HL-60 (cell line): ENCODE data around the gene ENPP1.
A peak's percentile ranks its signal among the peaks of the same experiment; 100 is the strongest.
"Not testable (repeated sequence)": the region's sequence is repeated elsewhere in the genome, so short reads cannot be mapped to it uniquely, and the experiment has no call there.

Experiments used
- DNase-seq, 2 experiments: peaks; one replicate each; pipeline ENCODE4 v3.0.0-alpha.2; 2010 to 2020; ENCODE audit warnings: low read depth in 1 of 2, low spot score in 1 of 2
- H3K27ac ChIP-seq: fragments of 250-450 bp; sonication (Bioruptor Pico); replicated peaks from 2 replicates; pipeline ENCODE4 v1.5.1; 2020; ENCODE audit warnings: mild to moderate bottlenecking, moderate library complexity
- H3K27me3 ChIP-seq: fragments of 250-450 bp; sonication (Bioruptor Pico); 2 replicates; pipeline ENCODE4 v1.5.1; 2021; ENCODE audit warnings: mild to moderate bottlenecking, moderate library complexity; ENCODE audit not compliant: insufficient read depth, poor library complexity, severe bottlenecking
- H3K4me3 ChIP-seq: replicated peaks from 2 replicates; pipeline ENCODE4 v1.5.1; 2011; ENCODE audit warnings: mild to moderate bottlenecking, control low read depth, low read length; ENCODE audit not compliant: insufficient read depth
- GABPA ChIP-seq: IDR thresholded peaks from 2 replicates; pipeline ENCODE4 v1.6.1; 2012; ENCODE audit warnings: low read depth
- POLR2AphosphoS5 ChIP-seq: IDR thresholded peaks from 2 replicates; pipeline ENCODE4 v1.6.1; 2012; ENCODE audit warnings: low read depth
- SPI1 ChIP-seq: IDR thresholded peaks from 2 replicates; pipeline ENCODE4 v1.6.1; 2012; ENCODE audit warnings: low read depth, mild to moderate bottlenecking, borderline replicate concordance
- TF ChIP-seq, protein P1 (sequence below): IDR thresholded peaks from 2 replicates; pipeline ENCODE4 v1.6.1; 2012; ENCODE audit warnings: low read depth; ENCODE audit not compliant: insufficient replicate concordance
- TF ChIP-seq, protein P2 (sequence below): IDR thresholded peaks from one replicate; pipeline ENCODE4 v1.5.1; 2011; ENCODE audit warnings: low read length, control low read depth, inconsistent platforms; ENCODE audit not compliant: insufficient read depth

ENPP1 gene

DNA sequence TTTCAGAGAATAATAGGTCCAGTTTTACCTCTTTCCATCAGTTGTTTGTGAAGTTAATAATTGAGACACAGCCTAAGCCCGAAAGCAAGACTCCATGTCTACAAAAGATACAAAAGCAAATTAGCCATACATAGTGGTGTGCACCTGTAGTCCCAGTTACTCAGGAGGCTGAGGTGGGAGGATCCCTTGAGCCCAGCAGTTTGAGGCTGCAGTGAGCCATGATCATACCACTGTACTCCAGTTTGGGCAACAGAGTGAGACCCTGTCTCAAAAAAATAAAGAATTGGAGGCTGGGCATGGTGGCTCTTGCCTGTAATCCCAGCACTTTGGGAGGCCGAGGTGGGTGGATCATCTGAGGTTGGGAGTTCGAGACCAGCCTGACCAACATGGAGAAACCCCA, 101.0 kb downstream of the ENPP1 start:
- not testable (repeated sequence) for DNase-seq, H3K27ac ChIP-seq, H3K27me3 ChIP-seq, H3K4me3 ChIP-seq

- Histone ChIP-seq H3K27ac (no peak overlapping the region), H3K4me3 (no peak overlapping the region), H3K27me3 (no peaks in the 10 kb centered on the region)
- peak; percentile 26 to 57 for DNase-seq
- TF ChIP-seq, protein P1, sequence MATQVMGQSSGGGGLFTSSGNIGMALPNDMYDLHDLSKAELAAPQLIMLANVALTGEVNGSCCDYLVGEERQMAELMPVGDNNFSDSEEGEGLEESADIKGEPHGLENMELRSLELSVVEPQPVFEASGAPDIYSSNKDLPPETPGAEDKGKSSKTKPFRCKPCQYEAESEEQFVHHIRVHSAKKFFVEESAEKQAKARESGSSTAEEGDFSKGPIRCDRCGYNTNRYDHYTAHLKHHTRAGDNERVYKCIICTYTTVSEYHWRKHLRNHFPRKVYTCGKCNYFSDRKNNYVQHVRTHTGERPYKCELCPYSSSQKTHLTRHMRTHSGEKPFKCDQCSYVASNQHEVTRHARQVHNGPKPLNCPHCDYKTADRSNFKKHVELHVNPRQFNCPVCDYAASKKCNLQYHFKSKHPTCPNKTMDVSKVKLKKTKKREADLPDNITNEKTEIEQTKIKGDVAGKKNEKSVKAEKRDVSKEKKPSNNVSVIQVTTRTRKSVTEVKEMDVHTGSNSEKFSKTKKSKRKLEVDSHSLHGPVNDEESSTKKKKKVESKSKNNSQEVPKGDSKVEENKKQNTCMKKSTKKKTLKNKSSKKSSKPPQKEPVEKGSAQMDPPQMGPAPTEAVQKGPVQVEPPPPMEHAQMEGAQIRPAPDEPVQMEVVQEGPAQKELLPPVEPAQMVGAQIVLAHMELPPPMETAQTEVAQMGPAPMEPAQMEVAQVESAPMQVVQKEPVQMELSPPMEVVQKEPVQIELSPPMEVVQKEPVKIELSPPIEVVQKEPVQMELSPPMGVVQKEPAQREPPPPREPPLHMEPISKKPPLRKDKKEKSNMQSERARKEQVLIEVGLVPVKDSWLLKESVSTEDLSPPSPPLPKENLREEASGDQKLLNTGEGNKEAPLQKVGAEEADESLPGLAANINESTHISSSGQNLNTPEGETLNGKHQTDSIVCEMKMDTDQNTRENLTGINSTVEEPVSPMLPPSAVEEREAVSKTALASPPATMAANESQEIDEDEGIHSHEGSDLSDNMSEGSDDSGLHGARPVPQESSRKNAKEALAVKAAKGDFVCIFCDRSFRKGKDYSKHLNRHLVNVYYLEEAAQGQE: no peak
- TF ChIP-seq, protein P2, sequence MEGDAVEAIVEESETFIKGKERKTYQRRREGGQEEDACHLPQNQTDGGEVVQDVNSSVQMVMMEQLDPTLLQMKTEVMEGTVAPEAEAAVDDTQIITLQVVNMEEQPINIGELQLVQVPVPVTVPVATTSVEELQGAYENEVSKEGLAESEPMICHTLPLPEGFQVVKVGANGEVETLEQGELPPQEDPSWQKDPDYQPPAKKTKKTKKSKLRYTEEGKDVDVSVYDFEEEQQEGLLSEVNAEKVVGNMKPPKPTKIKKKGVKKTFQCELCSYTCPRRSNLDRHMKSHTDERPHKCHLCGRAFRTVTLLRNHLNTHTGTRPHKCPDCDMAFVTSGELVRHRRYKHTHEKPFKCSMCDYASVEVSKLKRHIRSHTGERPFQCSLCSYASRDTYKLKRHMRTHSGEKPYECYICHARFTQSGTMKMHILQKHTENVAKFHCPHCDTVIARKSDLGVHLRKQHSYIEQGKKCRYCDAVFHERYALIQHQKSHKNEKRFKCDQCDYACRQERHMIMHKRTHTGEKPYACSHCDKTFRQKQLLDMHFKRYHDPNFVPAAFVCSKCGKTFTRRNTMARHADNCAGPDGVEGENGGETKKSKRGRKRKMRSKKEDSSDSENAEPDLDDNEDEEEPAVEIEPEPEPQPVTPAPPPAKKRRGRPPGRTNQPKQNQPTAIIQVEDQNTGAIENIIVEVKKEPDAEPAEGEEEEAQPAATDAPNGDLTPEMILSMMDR: peak; percentile 70
- TF ChIP-seq SPI1: 0 out of 2 replicates have a peak, but pooled peaks have one; percentile 2
Measured at GRCh38 chr6:131909408-131910218, 101.8 kb downstream of the ENPP1 start.

GRCh38 chr6:131910219-131910589, 102.4 kb downstream of the ENPP1 start:
- Histone ChIP-seq H3K4me3 (no peak overlapping the region), H3K27me3 (no peaks in the 10 kb centered on the region), H3K27ac (no peak overlapping the region)
- DNase-seq: no peak
- TF ChIP-seq, protein P1: no peak
- TF ChIP-seq GABPA (no peak), POLR2AphosphoS5 (no peak), SPI1 (no peak)
- TF ChIP-seq, protein P2: no peak

DNA sequence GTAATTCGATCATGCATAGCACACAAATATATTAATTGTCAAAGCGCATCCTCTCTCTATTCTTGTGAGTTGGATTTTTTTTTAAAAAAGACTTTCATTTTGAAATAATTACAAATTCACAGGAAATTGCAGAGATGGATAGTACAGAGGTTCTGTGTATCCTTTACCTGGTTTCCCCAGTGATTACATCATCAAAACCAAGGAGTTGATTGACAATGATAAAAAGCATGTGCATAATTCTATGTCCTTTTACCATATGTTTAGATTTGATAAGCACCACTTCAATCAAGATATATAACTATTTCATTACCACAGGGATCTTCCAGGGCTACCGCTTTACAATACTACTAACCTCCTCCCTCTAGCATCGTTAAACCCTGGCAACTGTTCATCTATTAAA, 103.1 kb downstream of the ENPP1 start:
- no peak overlapping the region for H3K27ac ChIP-seq
- no peak for DNase-seq
- no peak overlapping the region for H3K4me3 ChIP-seq
- TF ChIP-seq POLR2AphosphoS5 (no peak), SPI1 (no peak), GABPA (no peak)
- TF ChIP-seq, protein P2: no peak
- TF ChIP-seq, protein P1: no peak
- no peaks in the 10 kb centered on the region for H3K27me3 ChIP-seq
